Measurements from ENCODE around the gene KCNN3.

GRCh38 chr1:154867064-154867825 lies 2.8 kb downstream of the KCNN3 start:
- TF ChIP-seq CTCF (IDR thresholded peaks at IDR 0.05) (no peak), POLR2AphosphoS5 (IDR thresholded peaks at IDR 0.05) (no peak), POLR2A (IDR thresholded peaks at IDR 0.05) (no peak), EP300 (IDR thresholded peaks at IDR 0.05) (no peak)
